Measurements from ENCODE around the gene TRRAP. TPM values are rescaled to one million over a fixed set of nuclear protein-coding genes. Genes with fewer than 3 reads are reported as not detected.

TRRAP gene
- total RNA-seq, 4 donors from 2014 or later: 19.7 to 62.3 (median 31.1) TPM

DNA sequence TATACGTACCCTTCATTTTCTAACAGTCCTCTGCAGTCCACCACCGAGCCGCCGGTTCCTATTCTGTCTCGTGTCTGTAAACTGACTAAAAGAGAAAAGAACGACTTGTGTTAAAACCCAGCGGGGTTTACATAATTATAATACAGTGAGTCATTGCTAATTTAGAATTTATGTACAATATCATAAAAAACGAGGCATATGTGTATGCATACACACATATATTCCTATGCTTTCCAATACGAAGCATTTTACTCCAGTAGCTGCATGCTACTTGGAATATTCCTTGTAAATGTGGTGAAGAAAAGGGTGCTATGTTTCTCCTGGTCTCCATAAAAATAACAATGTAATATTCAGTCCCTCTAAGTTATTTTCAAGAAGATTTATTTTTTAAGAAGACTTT is 176.4 kb downstream of the TRRAP start:
- Histone ChIP-seq H3K27ac (no peak overlapping the region), H3K4me3 (no peak overlapping the region), H3K4me1 (no peaks in the 10 kb centered on the region), H3K36me3 (no peaks in the 10 kb centered on the region), H3K27me3 (no peaks in the 10 kb centered on the region), H3K9me3 (no peaks in the 10 kb centered on the region)
- no peak for DNase-seq
- intact Hi-C loops (cut with DNase I; ENCODE audit: low total_unique reads): no loop called here
- TF ChIP-seq POLR2A (IDR thresholded peaks at IDR 0.05): no peak
- TF ChIP-seq, protein P1, sequence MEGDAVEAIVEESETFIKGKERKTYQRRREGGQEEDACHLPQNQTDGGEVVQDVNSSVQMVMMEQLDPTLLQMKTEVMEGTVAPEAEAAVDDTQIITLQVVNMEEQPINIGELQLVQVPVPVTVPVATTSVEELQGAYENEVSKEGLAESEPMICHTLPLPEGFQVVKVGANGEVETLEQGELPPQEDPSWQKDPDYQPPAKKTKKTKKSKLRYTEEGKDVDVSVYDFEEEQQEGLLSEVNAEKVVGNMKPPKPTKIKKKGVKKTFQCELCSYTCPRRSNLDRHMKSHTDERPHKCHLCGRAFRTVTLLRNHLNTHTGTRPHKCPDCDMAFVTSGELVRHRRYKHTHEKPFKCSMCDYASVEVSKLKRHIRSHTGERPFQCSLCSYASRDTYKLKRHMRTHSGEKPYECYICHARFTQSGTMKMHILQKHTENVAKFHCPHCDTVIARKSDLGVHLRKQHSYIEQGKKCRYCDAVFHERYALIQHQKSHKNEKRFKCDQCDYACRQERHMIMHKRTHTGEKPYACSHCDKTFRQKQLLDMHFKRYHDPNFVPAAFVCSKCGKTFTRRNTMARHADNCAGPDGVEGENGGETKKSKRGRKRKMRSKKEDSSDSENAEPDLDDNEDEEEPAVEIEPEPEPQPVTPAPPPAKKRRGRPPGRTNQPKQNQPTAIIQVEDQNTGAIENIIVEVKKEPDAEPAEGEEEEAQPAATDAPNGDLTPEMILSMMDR (IDR thresholded peaks at IDR 0.05): no peak

DNA sequence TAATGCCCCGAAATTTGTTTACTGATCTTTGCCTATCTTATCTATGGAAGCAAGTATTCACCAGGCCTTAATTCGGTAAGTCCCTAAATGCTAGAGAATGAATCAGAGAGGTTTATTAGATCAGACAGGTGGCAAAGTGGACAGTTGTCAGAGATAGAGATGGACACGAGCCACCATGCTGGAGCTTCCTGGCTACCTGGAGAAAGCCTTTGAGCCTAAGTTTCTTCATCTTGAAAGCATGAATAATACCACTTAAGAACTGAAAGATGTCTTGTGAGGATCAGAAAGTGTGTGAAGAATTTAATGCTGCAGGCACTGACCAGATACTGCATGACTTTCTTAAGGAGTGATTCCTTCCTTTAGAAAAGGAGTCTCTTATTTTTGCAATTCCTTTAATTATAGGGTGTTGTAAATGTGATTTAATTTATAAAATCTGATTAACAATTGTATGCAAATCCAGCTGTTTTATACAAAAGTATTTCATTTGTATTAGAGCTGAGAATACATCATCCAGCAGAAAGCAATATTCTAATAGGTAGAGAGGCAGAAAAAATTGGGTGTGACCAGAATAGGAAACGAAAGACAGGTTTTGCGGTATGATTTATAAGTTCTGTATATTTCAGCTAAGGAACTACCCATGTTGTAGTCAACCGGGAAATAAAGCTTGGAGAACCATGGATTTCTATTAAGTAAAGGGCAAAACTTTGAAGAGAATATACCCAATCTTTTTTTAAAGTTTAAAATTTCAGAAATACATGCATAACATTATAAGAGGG is 182.9 kb downstream of the TRRAP start:
- intact Hi-C loops (cut with DNase I; ENCODE audit: low total_unique reads): no loop called here
- DNase-seq: no peak
- no peak for TF ChIP-seq POLR2A (IDR thresholded peaks at IDR 0.05)
- TF ChIP-seq, protein P1 (IDR thresholded peaks at IDR 0.05): no peak
- no peak overlapping the region for H3K27ac ChIP-seq
- H3K4me3 ChIP-seq: no peak overlapping the region
- H3K36me3 ChIP-seq: no peaks in the 10 kb centered on the region
- H3K9me3 ChIP-seq: no peaks in the 10 kb centered on the region
- H3K27me3 ChIP-seq: no peaks in the 10 kb centered on the region
- no peaks in the 10 kb centered on the region for H3K4me1 ChIP-seq

Small RNA genes lying within 50 kb of the gene (microRNA-seq; reads per million reads assigned to microRNA genes)
- gene MIR3609 (ENCODE audit: borderline microRNAs expressed, borderline replicate concordance): 4.4 reads per million

Small RNA genes lying within 50 kb of the gene (small RNA-seq; reads per million reads assigned to genes)
- 613 reads per million, percentile 97 among the genes with 10 or more reads in this experiment for gene MIR3609

Other genes with a start within 250 kb of the TRRAP start
- 1 to 10 TPM in 2 of 4 donors, not detected in 2; 3.5 to 3.9 TPM for gene TMEM130, start 8.5 kb upstream of the TRRAP start, total RNA-seq